Esophagus squamous epithelium (tissue), 5 donors: Measurements from ENCODE around the gene IL3RA. TPM values are rescaled to one million over a fixed set of nuclear protein-coding genes. Genes with fewer than 3 reads are reported as not detected.

Experiments used
- DNase-seq: peaks from one replicate; lab custom pipeline; 2025; lab: John Stamatoyannopoulos, UW
- H3K27ac ChIP-seq, 4 donors: fragments of 200-600 bp; sonication (generic); one replicate each; pipeline ENCODE4 v1.5.1; 2016 to 2019; ENCODE audit warnings: mild to moderate bottlenecking in 1 of 4
- H3K27me3 ChIP-seq, 4 donors: fragments of 200-600 bp; sonication (generic); 1 replicate in 3 of 4; 2 replicates in 1 of 4; pipeline versions ENCODE4 v1.5.1 to v1.6.0; 2017 to 2021; ENCODE audit warnings: antibody characterized with exemption in 1 of 4
- H3K36me3 ChIP-seq, 3 donors: fragments of 200-600 bp; sonication (generic); one replicate each; pipeline ENCODE4 v1.5.1; 2016 to 2019
- H3K4me1 ChIP-seq, 3 donors: fragments of 200-600 bp; sonication (generic); one replicate each; pipeline ENCODE4 v1.5.1; 2017 to 2019
- H3K4me3 ChIP-seq, 4 donors: fragments of 200-600 bp; sonication (generic); 1 replicate in 3 of 4; 2 replicates in 1 of 4; pipeline ENCODE4 v1.5.1; 2016 to 2019; ENCODE audit warnings: mild to moderate bottlenecking in 2 of 4, moderate library complexity in 1 of 4
- H3K9me3 ChIP-seq, 3 donors: fragments of 200-600 bp; sonication (generic); one replicate each; pipeline ENCODE4 v1.5.1; 2016 to 2019
- CTCF ChIP-seq, 6 experiments: fragments of 450-650 bp in 4 of 6; fragments of 200-600 bp in 2 of 6; sonication (generic) in 2 of 6; IDR thresholded peaks; one replicate each; pipeline ENCODE4 v1.5.1; 2016 to 2019; ENCODE audit warnings: antibody characterized with exemption in 6 of 6, mild to moderate bottlenecking in 4 of 6, moderate library complexity in 4 of 6
- POLR2A ChIP-seq, 4 donors: fragments of 450-650 bp; IDR thresholded peaks; one replicate each; pipeline ENCODE4 v1.6.1; 2017; ENCODE audit warnings: antibody characterized with exemption in 4 of 4, mild to moderate bottlenecking in 4 of 4, moderate library complexity in 3 of 4
- WGBS, 2 donors: methylation state at CpG; one replicate each; pipeline ENCODE4 v1.1.5; 2018; 5-methylcytosine and 5-hydroxymethylcytosine counted together
- intact Hi-C: fragments of 100-400 bp; cut with DNase I; formaldehyde crosslinking; loops from one replicate; pipeline ENCODE4 v1.15.0; 2022
- total RNA-seq, 4 donors: library from RNA; depleted of rRNA; stranded (reverse); fragments of >200 nt; gene quantifications; one replicate each; pipeline ENCODE4 v1.1.0, GENCODE V29; 2016
- donor health status: DM: yes; HTN: yes; CAD: no.

The IL3RA gene
- total RNA-seq, 4 donors from 2014 or later: 0.92 to 12.3 (median 5.9) TPM; not detected in 1

DNA sequence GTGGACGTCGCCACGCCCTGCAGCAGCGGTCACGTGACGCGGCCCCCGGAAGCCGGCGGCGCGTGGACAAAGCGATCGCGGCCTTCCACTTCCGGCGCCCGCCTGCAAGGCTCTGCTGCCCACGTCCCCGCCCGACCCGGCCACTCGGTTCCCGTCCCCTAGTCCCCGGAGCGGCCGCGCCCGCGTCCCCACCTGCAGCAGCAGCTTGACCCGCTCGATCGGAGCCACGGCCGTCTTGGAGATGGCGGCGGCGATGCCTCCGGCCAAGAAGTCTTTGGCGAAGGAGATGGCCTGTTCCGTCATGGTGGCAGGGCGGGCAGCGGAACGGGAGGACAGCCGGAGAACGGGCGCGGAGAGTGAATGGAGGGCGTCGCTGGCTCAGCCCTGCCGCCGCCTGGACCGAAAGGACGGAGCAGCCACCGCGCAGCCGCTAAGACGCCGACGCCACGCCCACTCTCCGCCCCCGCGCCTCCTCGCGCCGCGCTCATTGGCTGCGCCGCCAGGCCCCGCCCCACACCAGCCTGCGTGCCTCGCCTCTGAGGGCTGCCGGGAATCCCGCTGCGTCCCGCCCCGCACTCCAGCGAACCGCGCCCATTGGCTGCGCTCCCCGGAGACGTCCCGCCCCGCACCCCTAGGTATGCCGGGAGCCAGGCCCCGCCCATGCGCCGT, 55.3 kb downstream of the IL3RA start, which contains the start of gene SLC25A6:
Gene SLC25A6 (minus strand): TSS at position 407 of the 669 bp plus-strand sequence. CDS start 104 bp downstream, at position 303.
- peak within 1 kb of the TSS; percentile 95 to 100 (median 99) for H3K4me3 ChIP-seq
- no peaks in the 10 kb centered on the region for H3K9me3 ChIP-seq
- no peaks in the 10 kb centered on the region for H3K27me3 ChIP-seq
- intact Hi-C loops: no loop called here
- H3K4me1 ChIP-seq: peaks cover 27 to 70% (median 29%) of the 10 kb centered on the region in 3 donors
- TF ChIP-seq CTCF (IDR thresholded peaks at IDR 0.05) (peak in 2 of 6 experiments; percentile 9 to 31), POLR2A (IDR thresholded peaks at IDR 0.05) (peak in 3 of 4 donors; percentile 62 to 95 (median 95))
- H3K27ac ChIP-seq: peak within 1 kb of the TSS; percentile 97 to 100 (median 98)
- H3K36me3 ChIP-seq: peaks cover 32 to 55% (median 33%) of the 10 kb centered on the region in 3 donors
- no peak for DNase-seq
- 0% methylated on average over 19 of the region's 90 CpGs; no CpG with 5 or more reads in 1 of the 2 donors for WGBS, 2 donors

- Histone ChIP-seq H3K4me1 (peaks cover 27 to 63% (median 29%) of the 10 kb centered on the region in 3 donors), H3K27me3 (no peaks in the 10 kb centered on the region), H3K27ac (peak overlapping the region; percentile 94 to 100 (median 98)), H3K36me3 (peaks cover 25 to 55% (median 26%) of the 10 kb centered on the region in 3 donors), H3K4me3 (peak overlapping the region; percentile 95 to 100 (median 99)), H3K9me3 (no peaks in the 10 kb centered on the region)
- DNase-seq: no peak
- 0% methylated on average over 24 of the region's 76 CpGs; no CpG with 5 or more reads in 1 of the 2 donors for WGBS, 2 donors
- intact Hi-C loops: no loop called here
- TF ChIP-seq CTCF (IDR thresholded peaks at IDR 0.05): no peak
- TF ChIP-seq POLR2A (IDR thresholded peaks at IDR 0.05): no peak
Observed at GRCh38 chrX:1392376-1393068, 55.9 kb downstream of the IL3RA start.

DNA sequence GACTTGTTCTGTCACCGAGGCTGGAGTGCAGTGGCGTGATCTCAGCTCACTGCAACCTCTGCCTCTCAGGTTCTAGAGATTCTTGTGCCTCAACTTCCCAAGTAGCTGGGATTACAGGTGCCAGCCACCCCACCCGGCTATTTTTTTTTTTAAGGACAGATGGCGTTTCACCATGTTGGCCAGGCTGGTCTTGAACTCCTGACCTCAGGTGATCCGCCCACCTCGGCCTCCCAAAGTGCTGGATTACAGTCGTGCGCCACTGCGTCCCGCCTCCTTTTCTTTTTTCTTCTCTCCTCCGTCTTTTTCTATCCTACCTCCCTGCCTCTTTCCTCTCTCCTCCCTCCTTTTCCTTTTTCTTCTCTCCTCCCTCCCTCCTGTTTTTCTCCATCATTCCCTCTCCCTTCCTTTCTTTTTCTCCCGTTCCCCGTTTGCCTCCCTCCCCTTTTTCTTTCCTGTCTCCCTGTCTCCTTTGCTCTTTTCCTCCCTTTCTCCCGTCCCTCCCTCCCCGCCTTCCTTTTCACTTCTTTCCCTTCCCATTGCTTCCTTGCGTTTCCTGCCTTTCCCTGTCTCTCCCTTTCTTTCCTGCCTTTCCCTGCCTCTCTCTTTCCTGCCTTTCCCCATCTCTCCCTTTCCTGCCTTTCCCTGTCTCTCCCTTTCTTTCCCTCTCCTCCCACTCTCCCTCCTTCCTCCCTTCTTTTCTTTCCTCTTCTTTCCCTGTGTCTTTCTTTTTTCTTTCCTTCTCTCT, 57.5 kb downstream of the IL3RA start:
- Histone ChIP-seq H3K27me3 (no peaks in the 10 kb centered on the region), H3K36me3 (peaks cover 11 to 51% (median 13%) of the 10 kb centered on the region in 3 donors), H3K4me1 (peaks cover 24 to 48% (median 27%) of the 10 kb centered on the region in 3 donors), H3K27ac (peak overlapping the region in 2 of 4 donors; percentile 94 to 100), H3K4me3 (no peak overlapping the region), H3K9me3 (no peaks in the 10 kb centered on the region)
- intact Hi-C loops: no loop called here
- WGBS, 2 donors: 61 to 66% methylated on average over 15 to 16 of the region's 16 CpGs
- DNase-seq: no peak
- TF ChIP-seq CTCF (IDR thresholded peaks at IDR 0.05) (no peak), POLR2A (IDR thresholded peaks at IDR 0.05) (no peak)

DNA sequence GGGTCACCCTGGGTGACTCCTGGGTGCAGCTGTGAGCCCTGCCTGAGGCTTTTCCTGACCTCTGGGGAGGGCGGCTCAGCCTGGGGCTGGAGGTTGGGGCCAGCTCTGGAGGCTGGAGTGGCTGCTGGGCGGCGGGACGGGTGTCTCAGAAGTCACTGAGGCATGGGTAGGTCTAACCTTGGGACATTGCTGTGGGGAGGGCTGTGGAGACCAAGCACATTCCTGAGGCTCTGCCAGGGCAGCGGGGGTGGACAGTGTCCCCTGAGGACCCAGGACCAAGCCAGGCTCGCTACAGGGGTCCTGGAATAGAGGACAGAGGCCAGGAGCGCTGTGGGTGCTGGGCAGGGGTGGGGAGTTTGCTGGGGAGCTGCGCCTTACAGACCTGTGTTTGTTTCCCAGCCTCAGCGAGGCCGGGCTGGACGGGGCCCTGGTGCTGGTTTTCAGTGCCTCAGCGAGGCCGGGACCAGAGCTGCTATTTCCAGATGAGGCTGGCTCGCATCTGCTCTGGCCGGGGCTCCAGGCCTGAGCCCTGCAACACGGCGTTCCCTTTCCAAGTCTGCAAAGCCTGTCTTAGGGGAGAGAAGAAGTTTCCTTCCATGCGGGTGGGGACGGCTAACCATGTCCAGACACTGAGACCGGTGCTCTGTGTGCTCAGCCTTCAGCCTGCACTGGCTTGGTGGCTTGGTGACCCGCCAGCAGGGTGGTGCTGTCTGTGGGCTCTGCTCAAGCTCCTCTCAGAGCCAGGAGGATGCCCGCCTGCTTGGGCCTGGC, 58.3 kb downstream of the IL3RA start:
- 82 to 97% methylated on average over 5 to 10 of the region's 22 CpGs for WGBS, 2 donors
- H3K4me3 ChIP-seq: no peak overlapping the region
- peak overlapping the region in 3 of 4 donors; percentile 21 to 38 (median 29) for H3K27ac ChIP-seq
- peaks cover 5 to 49% (median 5%) of the 10 kb centered on the region in 3 donors for H3K36me3 ChIP-seq
- H3K27me3 ChIP-seq: no peaks in the 10 kb centered on the region
- DNase-seq: no peak
- H3K4me1 ChIP-seq: peaks cover 16 to 39% (median 18%) of the 10 kb centered on the region in 3 donors
- no peak for TF ChIP-seq POLR2A (IDR thresholded peaks at IDR 0.05)
- no peak for TF ChIP-seq CTCF (IDR thresholded peaks at IDR 0.05)
- no peaks in the 10 kb centered on the region for H3K9me3 ChIP-seq
- intact Hi-C loops: no loop called here
